ENCODE data around the gene MICALL1. TPM values are rescaled to one million over a fixed set of nuclear protein-coding genes. Genes with fewer than 3 reads are reported as not detected.

Gene MICALL1
- total RNA-seq, 1 experiment from 2014 or later, result 47.2 TPM

DNA sequence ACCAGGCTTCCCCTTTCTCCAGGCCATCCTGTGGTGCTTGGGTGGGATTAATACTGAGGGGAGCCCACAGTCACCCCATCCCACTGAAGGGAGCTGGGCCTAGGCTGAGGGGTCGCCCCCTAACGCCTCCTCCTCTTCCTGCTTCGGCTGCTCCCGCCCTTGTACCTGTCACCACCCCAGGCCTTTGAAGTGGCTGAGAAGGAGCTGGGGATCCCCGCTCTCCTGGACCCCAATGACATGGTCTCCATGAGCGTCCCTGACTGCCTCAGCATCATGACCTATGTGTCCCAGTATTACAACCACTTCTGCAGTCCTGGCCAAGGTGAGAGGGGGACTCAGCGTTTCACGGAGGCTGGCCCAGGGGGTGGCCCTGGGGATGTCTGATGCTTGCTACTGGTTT, 6.1 kb downstream of the MICALL1 start:
- DNase-seq (ENCODE audit: low spot score) (no peak), ATAC-seq (no peak)
- Mint-ChIP-seq H3K4me1 (peaks cover 38% of the 10 kb centered on the region), H3K27me3 (ENCODE audit: low read depth) (no peaks in the 10 kb centered on the region), H3K9me3 (no peaks in the 10 kb centered on the region), H3K4me3 (no peak overlapping the region), H3K36me3 (peaks cover 8% of the 10 kb centered on the region), H3K27ac (peak overlapping the region; percentile 78)
- ChIA-PET POLR2A (interaction anchor here (0.7 kb wide), 1 partner anchor 19 kb away, joined by 3 read pairs; no protein-coding TSS in a partner anchor), CTCF (interaction anchor here (0.7 to 1.0 kb wide), 2 partner anchors 18 to 22 kb away, joined by 3 to 6 read pairs; no protein-coding TSS in a partner anchor)
- TF ChIP-seq, protein P1, sequence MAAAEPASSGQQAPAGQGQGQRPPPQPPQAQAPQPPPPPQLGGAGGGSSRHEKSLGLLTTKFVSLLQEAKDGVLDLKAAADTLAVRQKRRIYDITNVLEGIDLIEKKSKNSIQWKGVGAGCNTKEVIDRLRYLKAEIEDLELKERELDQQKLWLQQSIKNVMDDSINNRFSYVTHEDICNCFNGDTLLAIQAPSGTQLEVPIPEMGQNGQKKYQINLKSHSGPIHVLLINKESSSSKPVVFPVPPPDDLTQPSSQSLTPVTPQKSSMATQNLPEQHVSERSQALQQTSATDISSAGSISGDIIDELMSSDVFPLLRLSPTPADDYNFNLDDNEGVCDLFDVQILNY (CRISPR knock-in tag; IDR thresholded peaks at IDR 0.05), result no peak
- TF ChIP-seq ZNF138 (CRISPR knock-in tag; conservative IDR thresholded peaks at IDR 0.05) (no peak), EMX1 (CRISPR knock-in tag; IDR thresholded peaks at IDR 0.05) (no peak), SP1 (CRISPR knock-in tag; conservative IDR thresholded peaks at IDR 0.05) (no peak), FOXK1 (CRISPR knock-in tag; IDR thresholded peaks at IDR 0.05) (no peak), E2F4 (CRISPR knock-in tag; IDR thresholded peaks at IDR 0.05; ENCODE audit: borderline replicate concordance, low read depth) (no peak), USF1 (CRISPR knock-in tag; IDR thresholded peaks at IDR 0.05) (no peak), RELA (CRISPR knock-in tag; IDR thresholded peaks at IDR 0.05; ENCODE audit: borderline replicate concordance) (no peak), NR1H2 (CRISPR knock-in tag; IDR thresholded peaks at IDR 0.05) (no peak), ETV6 (CRISPR knock-in tag; IDR thresholded peaks at IDR 0.05) (no peak)
- TF ChIP-seq, protein P2, sequence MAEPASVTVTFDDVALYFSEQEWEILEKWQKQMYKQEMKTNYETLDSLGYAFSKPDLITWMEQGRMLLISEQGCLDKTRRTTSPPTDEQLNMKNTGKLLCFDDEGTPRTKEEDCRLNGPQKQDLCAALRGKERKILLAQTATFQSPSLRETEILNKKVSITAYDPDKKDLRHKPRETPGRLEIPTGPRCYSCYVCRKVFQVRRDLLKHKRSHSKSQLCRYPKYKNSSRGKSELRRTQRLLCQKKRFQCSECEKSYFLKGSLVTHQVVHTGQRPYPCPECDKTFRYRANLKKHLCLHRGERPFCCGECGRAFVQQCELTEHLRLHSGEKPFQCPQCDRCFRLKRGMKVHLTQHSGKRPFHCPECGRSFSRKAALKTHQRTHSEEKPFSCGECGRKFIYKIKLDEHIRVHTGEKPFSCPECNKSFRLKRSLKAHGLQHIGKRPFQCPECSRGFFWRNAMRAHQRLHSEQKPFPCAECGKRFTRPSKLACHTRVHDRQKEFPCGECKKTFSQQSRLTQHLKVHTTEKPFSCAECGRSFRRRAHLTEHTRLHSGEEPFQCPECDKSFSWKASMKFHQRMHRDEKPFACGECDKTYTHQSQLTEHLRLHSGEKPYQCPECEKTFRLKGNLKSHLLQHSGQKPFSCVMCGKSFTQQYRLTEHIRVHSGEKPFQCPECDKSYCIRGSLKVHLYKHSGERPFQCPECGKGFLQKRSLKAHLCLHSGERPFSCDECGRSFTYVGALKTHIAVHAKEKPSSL (CRISPR knock-in tag; conservative IDR thresholded peaks at IDR 0.05), result no peak

- no peaks in the 10 kb centered on the region for H3K27me3 Mint-ChIP-seq (ENCODE audit: low read depth)
- no peak for TF ChIP-seq ATF6 (CRISPR knock-in tag; IDR thresholded peaks at IDR 0.05)
- TF ChIP-seq, protein P3, sequence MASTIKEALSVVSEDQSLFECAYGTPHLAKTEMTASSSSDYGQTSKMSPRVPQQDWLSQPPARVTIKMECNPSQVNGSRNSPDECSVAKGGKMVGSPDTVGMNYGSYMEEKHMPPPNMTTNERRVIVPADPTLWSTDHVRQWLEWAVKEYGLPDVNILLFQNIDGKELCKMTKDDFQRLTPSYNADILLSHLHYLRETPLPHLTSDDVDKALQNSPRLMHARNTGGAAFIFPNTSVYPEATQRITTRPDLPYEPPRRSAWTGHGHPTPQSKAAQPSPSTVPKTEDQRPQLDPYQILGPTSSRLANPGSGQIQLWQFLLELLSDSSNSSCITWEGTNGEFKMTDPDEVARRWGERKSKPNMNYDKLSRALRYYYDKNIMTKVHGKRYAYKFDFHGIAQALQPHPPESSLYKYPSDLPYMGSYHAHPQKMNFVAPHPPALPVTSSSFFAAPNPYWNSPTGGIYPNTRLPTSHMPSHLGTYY (CRISPR knock-in tag; IDR thresholded peaks at IDR 0.05), result no peak
- no peak for TF ChIP-seq ZNF671 (CRISPR knock-in tag; IDR thresholded peaks at IDR 0.05)
- no peak for TF ChIP-seq PRDM15 (CRISPR knock-in tag; IDR thresholded peaks at IDR 0.05)
- POLR2A ChIA-PET, result no interaction called here
- H3K4me1 Mint-ChIP-seq, result peaks cover 30% of the 10 kb centered on the region
- peaks cover 15% of the 10 kb centered on the region for H3K36me3 Mint-ChIP-seq
- CTCF ChIA-PET, result interaction anchor here (0.6 to 1.0 kb wide), 2 partner anchors 50 to 188 kb away, joined by 3 read pairs; no protein-coding TSS in a partner anchor
- DNase-seq (ENCODE audit: low spot score) (no peak), ATAC-seq (no peak)
- H3K4me3 Mint-ChIP-seq, result no peak overlapping the region
- peak overlapping the region; percentile 70 for H3K27ac Mint-ChIP-seq
- no peaks in the 10 kb centered on the region for H3K9me3 Mint-ChIP-seq
These were observed 7.2 kb downstream of the MICALL1 start for GRCh38 chr22:37913233-37913721.

Data from WTC11 (cell line).